Measurements from ENCODE around the gene UST.

GRCh38 chr6:148999929-149000468, 253.2 kb downstream of the UST start:
- TF ChIP-seq CTCF (IDR thresholded peaks at IDR 0.05; ENCODE audit: low read depth, low read length, poor library complexity, severe bottlenecking) (no peak), EZH2phosphoT487 (IDR thresholded peaks at IDR 0.05; ENCODE audit: borderline replicate concordance, low read length) (no peak)
